ENCODE results near the gene ATP2B1.
"Not testable (repeated sequence)": the region's sequence is repeated elsewhere in the genome, so short reads cannot be mapped to it uniquely, and the experiment has no call there.

Gene ATP2B1

GRCh38 chr12:89708565-89709156 is at the start of gene ATP2B1:
Gene ATP2B1, minus strand, starts transcription at chr12:89708838. Its CDS starts 52,952 bp downstream, at chr12:89655886.
- peak within 1 kb of the TSS; percentile 88 for H3K4me3 ChIP-seq (ENCODE audit: low read length)
- no peaks in the 10 kb centered on the region for H3K36me3 ChIP-seq (ENCODE audit: control insufficient read depth, insufficient read depth, low read length)
- H3K9me3 ChIP-seq (ENCODE audit: control insufficient read depth, low read length) = no peaks in the 10 kb centered on the region
- H3K4me1 ChIP-seq (ENCODE audit: control insufficient read depth, insufficient read depth, low read length) = no peaks in the 10 kb centered on the region
- no peaks in the 10 kb centered on the region for H3K27me3 ChIP-seq (ENCODE audit: control insufficient read depth, insufficient read depth, low read length)
- peak within 1 kb of the TSS; percentile 94 for H3K9ac ChIP-seq (ENCODE audit: low read length)

- H3K36me3 ChIP-seq (ENCODE audit: control insufficient read depth, insufficient read depth, low read length); H3K9me3 ChIP-seq (ENCODE audit: control insufficient read depth, low read length); H3K9ac ChIP-seq (ENCODE audit: low read length); H3K27me3 ChIP-seq (ENCODE audit: control insufficient read depth, insufficient read depth, low read length); H3K4me3 ChIP-seq (ENCODE audit: low read length): not testable (repeated sequence)
- peaks cover 25% of the 10 kb centered on the region for H3K4me1 ChIP-seq (ENCODE audit: control insufficient read depth, insufficient read depth, low read length)
Observed at GRCh38 chr12:89757987-89758386, 49.3 kb upstream of the ATP2B1 start.

- no peaks in the 10 kb centered on the region for H3K27me3 ChIP-seq (ENCODE audit: control insufficient read depth, insufficient read depth, low read length)
- H3K9ac ChIP-seq (ENCODE audit: low read length) = no peak overlapping the region
- no peak overlapping the region for H3K4me3 ChIP-seq (ENCODE audit: low read length)
- no peaks in the 10 kb centered on the region for H3K9me3 ChIP-seq (ENCODE audit: control insufficient read depth, low read length)
- H3K4me1 ChIP-seq (ENCODE audit: control insufficient read depth, insufficient read depth, low read length) = peaks cover 19% of the 10 kb centered on the region
- no peaks in the 10 kb centered on the region for H3K36me3 ChIP-seq (ENCODE audit: control insufficient read depth, insufficient read depth, low read length)
Observed at GRCh38 chr12:89756585-89757398, 48.2 kb upstream of the ATP2B1 start.

- Histone ChIP-seq H3K9ac (ENCODE audit: low read length) (no peak overlapping the region), H3K27me3 (ENCODE audit: control insufficient read depth, insufficient read depth, low read length) (no peaks in the 10 kb centered on the region), H3K9me3 (ENCODE audit: control insufficient read depth, low read length) (no peaks in the 10 kb centered on the region), H3K4me3 (ENCODE audit: low read length) (no peak overlapping the region), H3K4me1 (ENCODE audit: control insufficient read depth, insufficient read depth, low read length) (peaks cover 19% of the 10 kb centered on the region), H3K36me3 (ENCODE audit: control insufficient read depth, insufficient read depth, low read length) (no peaks in the 10 kb centered on the region)
Observed at GRCh38 chr12:89756194-89756584, 47.6 kb upstream of the ATP2B1 start.

GRCh38 chr12:89753997-89754396 is 45.4 kb upstream of the ATP2B1 start:
- H3K27me3 ChIP-seq (ENCODE audit: control insufficient read depth, insufficient read depth, low read length) = no peaks in the 10 kb centered on the region
- H3K4me1 ChIP-seq (ENCODE audit: control insufficient read depth, insufficient read depth, low read length) = peaks cover 19% of the 10 kb centered on the region
- no peaks in the 10 kb centered on the region for H3K9me3 ChIP-seq (ENCODE audit: control insufficient read depth, low read length)
- H3K9ac ChIP-seq (ENCODE audit: low read length) = no peak overlapping the region
- H3K4me3 ChIP-seq (ENCODE audit: low read length) = no peak overlapping the region
- no peaks in the 10 kb centered on the region for H3K36me3 ChIP-seq (ENCODE audit: control insufficient read depth, insufficient read depth, low read length)

GRCh38 chr12:89752341-89752740 is 43.7 kb upstream of the ATP2B1 start:
- Histone ChIP-seq H3K4me1 (ENCODE audit: control insufficient read depth, insufficient read depth, low read length) (peaks cover 15% of the 10 kb centered on the region), H3K4me3 (ENCODE audit: low read length) (no peak overlapping the region), H3K9me3 (ENCODE audit: control insufficient read depth, low read length) (no peaks in the 10 kb centered on the region), H3K9ac (ENCODE audit: low read length) (no peak overlapping the region), H3K27me3 (ENCODE audit: control insufficient read depth, insufficient read depth, low read length) (no peaks in the 10 kb centered on the region), H3K36me3 (ENCODE audit: control insufficient read depth, insufficient read depth, low read length) (no peaks in the 10 kb centered on the region)

- H3K9me3 ChIP-seq (ENCODE audit: control insufficient read depth, low read length) = no peaks in the 10 kb centered on the region
- H3K27me3 ChIP-seq (ENCODE audit: control insufficient read depth, insufficient read depth, low read length) = no peaks in the 10 kb centered on the region
- no peak overlapping the region for H3K4me3 ChIP-seq (ENCODE audit: low read length)
- no peak overlapping the region for H3K9ac ChIP-seq (ENCODE audit: low read length)
- H3K36me3 ChIP-seq (ENCODE audit: control insufficient read depth, insufficient read depth, low read length) = no peaks in the 10 kb centered on the region
- no peaks in the 10 kb centered on the region for H3K4me1 ChIP-seq (ENCODE audit: control insufficient read depth, insufficient read depth, low read length)
Observed at GRCh38 chr12:89750389-89751351, 42.0 kb upstream of the ATP2B1 start.

GRCh38 chr12:89748791-89749190 is 40.2 kb upstream of the ATP2B1 start:
- Histone ChIP-seq H3K36me3 (ENCODE audit: control insufficient read depth, insufficient read depth, low read length) (no peaks in the 10 kb centered on the region), H3K9ac (ENCODE audit: low read length) (no peak overlapping the region), H3K27me3 (ENCODE audit: control insufficient read depth, insufficient read depth, low read length) (no peaks in the 10 kb centered on the region), H3K4me1 (ENCODE audit: control insufficient read depth, insufficient read depth, low read length) (no peaks in the 10 kb centered on the region), H3K9me3 (ENCODE audit: control insufficient read depth, low read length) (no peaks in the 10 kb centered on the region), H3K4me3 (ENCODE audit: low read length) (no peak overlapping the region)

GRCh38 chr12:89745286-89745685 is 36.6 kb upstream of the ATP2B1 start:
- Histone ChIP-seq H3K9me3 (ENCODE audit: control insufficient read depth, low read length) (no peaks in the 10 kb centered on the region), H3K27me3 (ENCODE audit: control insufficient read depth, insufficient read depth, low read length) (no peaks in the 10 kb centered on the region), H3K4me3 (ENCODE audit: low read length) (no peak overlapping the region), H3K36me3 (ENCODE audit: control insufficient read depth, insufficient read depth, low read length) (no peaks in the 10 kb centered on the region), H3K4me1 (ENCODE audit: control insufficient read depth, insufficient read depth, low read length) (no peaks in the 10 kb centered on the region), H3K9ac (ENCODE audit: low read length) (no peak overlapping the region)

- H3K4me1 ChIP-seq (ENCODE audit: control insufficient read depth, insufficient read depth, low read length) = no peaks in the 10 kb centered on the region
- no peaks in the 10 kb centered on the region for H3K36me3 ChIP-seq (ENCODE audit: control insufficient read depth, insufficient read depth, low read length)
- H3K4me3 ChIP-seq (ENCODE audit: low read length) = no peak overlapping the region
- H3K27me3 ChIP-seq (ENCODE audit: control insufficient read depth, insufficient read depth, low read length) = no peaks in the 10 kb centered on the region
- no peaks in the 10 kb centered on the region for H3K9me3 ChIP-seq (ENCODE audit: control insufficient read depth, low read length)
- H3K9ac ChIP-seq (ENCODE audit: low read length) = no peak overlapping the region
Observed at GRCh38 chr12:89742337-89743022, 33.8 kb upstream of the ATP2B1 start.

GRCh38 chr12:89740943-89741342 is 32.3 kb upstream of the ATP2B1 start:
- Histone ChIP-seq H3K27me3 (ENCODE audit: control insufficient read depth, insufficient read depth, low read length) (no peaks in the 10 kb centered on the region), H3K4me3 (ENCODE audit: low read length) (no peak overlapping the region), H3K4me1 (ENCODE audit: control insufficient read depth, insufficient read depth, low read length) (no peaks in the 10 kb centered on the region), H3K9me3 (ENCODE audit: control insufficient read depth, low read length) (no peaks in the 10 kb centered on the region), H3K9ac (ENCODE audit: low read length) (no peak overlapping the region), H3K36me3 (ENCODE audit: control insufficient read depth, insufficient read depth, low read length) (no peaks in the 10 kb centered on the region)

All from mucosa of stomach (tissue), 1 donor.